Measurements from ENCODE around the gene CD47. TPM values are rescaled to one million over a fixed set of nuclear protein-coding genes. Genes with fewer than 3 reads are reported as not detected.

CD47 gene
- polyA plus RNA-seq, 3 donors = 52.3 to 203 (median 173) TPM

DNA sequence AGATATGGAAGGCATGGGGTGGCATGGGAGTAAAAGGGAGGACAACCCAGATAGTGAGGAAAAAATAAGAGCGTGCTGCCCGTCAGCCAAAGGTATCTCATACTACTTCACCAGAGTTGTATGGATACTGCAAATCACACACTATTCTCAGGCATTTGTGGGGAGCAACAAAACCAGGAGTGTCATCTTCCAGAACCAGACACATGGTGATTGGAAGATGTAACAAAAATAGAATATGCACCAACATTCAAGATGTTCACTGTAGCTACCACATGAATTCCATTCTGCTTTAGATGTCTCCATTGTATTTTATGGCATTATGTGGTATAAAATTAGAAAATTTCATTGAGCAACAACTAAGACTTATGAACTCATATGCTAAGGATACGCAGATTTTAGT lies 34.9 kb downstream of the CD47 start:
- DNase-seq = no peak
- no CpG with 5 or more reads among the region's 3 CpGs for WGBS (ENCODE audit: insufficient coverage)
- no peaks in the 10 kb centered on the region for H3K4me1 ChIP-seq (ENCODE audit: control insufficient read depth in 1 of 2, insufficient read depth in 2 of 2, low read length in 2 of 2)
- Mint-ChIP-seq H3K27ac (peak overlapping the region in 3 of 7 donors; percentile 8 to 38 (median 10)), H3K4me1 (peaks cover 5% of the 10 kb centered on the region), H3K27me3 (ENCODE audit: low read depth in 3 of 3) (peaks cover 0 to 2% (median 0%) of the 10 kb centered on the region in 3 donors), H3K4me3 (no peak overlapping the region), H3K36me3 (peaks cover 65 to 80% of the 10 kb centered on the region in 2 donors), H3K9me3 (no peaks in the 10 kb centered on the region)
- no peak overlapping the region for H3K4me3 ChIP-seq (replicated peaks in 1 of 3; ENCODE audit: low read depth in 2 of 3, low read length in 3 of 3)
- intact Hi-C loops (cut with micrococcal nuclease) = no loop called here
- TF ChIP-seq, protein P1, sequence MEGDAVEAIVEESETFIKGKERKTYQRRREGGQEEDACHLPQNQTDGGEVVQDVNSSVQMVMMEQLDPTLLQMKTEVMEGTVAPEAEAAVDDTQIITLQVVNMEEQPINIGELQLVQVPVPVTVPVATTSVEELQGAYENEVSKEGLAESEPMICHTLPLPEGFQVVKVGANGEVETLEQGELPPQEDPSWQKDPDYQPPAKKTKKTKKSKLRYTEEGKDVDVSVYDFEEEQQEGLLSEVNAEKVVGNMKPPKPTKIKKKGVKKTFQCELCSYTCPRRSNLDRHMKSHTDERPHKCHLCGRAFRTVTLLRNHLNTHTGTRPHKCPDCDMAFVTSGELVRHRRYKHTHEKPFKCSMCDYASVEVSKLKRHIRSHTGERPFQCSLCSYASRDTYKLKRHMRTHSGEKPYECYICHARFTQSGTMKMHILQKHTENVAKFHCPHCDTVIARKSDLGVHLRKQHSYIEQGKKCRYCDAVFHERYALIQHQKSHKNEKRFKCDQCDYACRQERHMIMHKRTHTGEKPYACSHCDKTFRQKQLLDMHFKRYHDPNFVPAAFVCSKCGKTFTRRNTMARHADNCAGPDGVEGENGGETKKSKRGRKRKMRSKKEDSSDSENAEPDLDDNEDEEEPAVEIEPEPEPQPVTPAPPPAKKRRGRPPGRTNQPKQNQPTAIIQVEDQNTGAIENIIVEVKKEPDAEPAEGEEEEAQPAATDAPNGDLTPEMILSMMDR (IDR thresholded peaks at IDR 0.05) = no peak
- no peak overlapping the region for H3K9ac ChIP-seq (ENCODE audit: insufficient read depth, low read length, poor library complexity, severe bottlenecking)
- no peak overlapping the region for H3K4me2 ChIP-seq (replicated peaks; ENCODE audit: extremely low read depth, low read length, poor library complexity, severe bottlenecking)
- no peaks in the 10 kb centered on the region for H3K9me3 ChIP-seq (replicated peaks in 1 of 2; ENCODE audit: control insufficient read depth in 1 of 2, insufficient read depth in 1 of 2, low read length in 2 of 2)
- H3K79me2 ChIP-seq (ENCODE audit: insufficient read depth, low read length) = peaks cover 9% of the 10 kb centered on the region
- H2AFZ ChIP-seq (ENCODE audit: insufficient read depth, low read depth, low read length, poor library complexity, severe bottlenecking) = no peak overlapping the region
- no peak overlapping the region for H3K27ac ChIP-seq (ENCODE audit: low read depth in 1 of 2, low read length in 2 of 2)
- H4K20me1 ChIP-seq (ENCODE audit: insufficient read depth, low read length) = peaks cover 3% of the 10 kb centered on the region
- H3K36me3 ChIP-seq (replicated peaks in 1 of 2; ENCODE audit: control insufficient read depth in 1 of 2, insufficient read depth in 2 of 2, low read length in 2 of 2) = peaks cover 84 to 95% of the 10 kb centered on the region in 2 donors
- no peaks in the 10 kb centered on the region for H3K27me3 ChIP-seq (ENCODE audit: control insufficient read depth in 2 of 2, insufficient read depth in 2 of 2, low read length in 2 of 2)

GRCh38 chr3:108054935-108055334 lies 35.9 kb downstream of the CD47 start:
- peaks cover 5% of the 10 kb centered on the region for H3K4me1 Mint-ChIP-seq

More at GRCh38 chr3:108054935-108055334, 35.9 kb downstream of the CD47 start:
- TF ChIP-seq, protein P1 (IDR thresholded peaks at IDR 0.05) = no peak
- H3K27me3 Mint-ChIP-seq (ENCODE audit: low read depth in 3 of 3) = peaks cover 0 to 2% (median 0%) of the 10 kb centered on the region in 3 donors
- H3K9me3 ChIP-seq (replicated peaks in 1 of 2; ENCODE audit: control insufficient read depth in 1 of 2, insufficient read depth in 1 of 2, low read length in 2 of 2) = no peaks in the 10 kb centered on the region
- no peaks in the 10 kb centered on the region for H4K20me1 ChIP-seq (ENCODE audit: insufficient read depth, low read length)
- peaks cover 85 to 94% of the 10 kb centered on the region in 2 donors for H3K36me3 ChIP-seq (replicated peaks in 1 of 2; ENCODE audit: control insufficient read depth in 1 of 2, insufficient read depth in 2 of 2, low read length in 2 of 2)
- H3K27me3 ChIP-seq (ENCODE audit: control insufficient read depth in 2 of 2, insufficient read depth in 2 of 2, low read length in 2 of 2) = no peaks in the 10 kb centered on the region
- no peak overlapping the region for H2AFZ ChIP-seq (ENCODE audit: insufficient read depth, low read depth, low read length, poor library complexity, severe bottlenecking)
- H3K9ac ChIP-seq (ENCODE audit: insufficient read depth, low read length, poor library complexity, severe bottlenecking) = no peak overlapping the region
- WGBS (ENCODE audit: insufficient coverage) = no CpG with 5 or more reads among the region's 2 CpGs
- intact Hi-C loops (cut with micrococcal nuclease) = no loop called here
- peaks cover 59 to 78% of the 10 kb centered on the region in 2 donors for H3K36me3 Mint-ChIP-seq
- H3K79me2 ChIP-seq (ENCODE audit: insufficient read depth, low read length) = peaks cover 3% of the 10 kb centered on the region
- H3K4me3 Mint-ChIP-seq = no peak overlapping the region
- DNase-seq = no peak
- H3K27ac ChIP-seq (ENCODE audit: low read depth in 1 of 2, low read length in 2 of 2) = no peak overlapping the region
- H3K4me2 ChIP-seq (replicated peaks; ENCODE audit: extremely low read depth, low read length, poor library complexity, severe bottlenecking) = no peak overlapping the region
- H3K4me1 ChIP-seq (ENCODE audit: control insufficient read depth in 1 of 2, insufficient read depth in 2 of 2, low read length in 2 of 2) = no peaks in the 10 kb centered on the region
- no peaks in the 10 kb centered on the region for H3K9me3 Mint-ChIP-seq
- no peak overlapping the region for H3K4me3 ChIP-seq (replicated peaks in 1 of 3; ENCODE audit: low read depth in 2 of 3, low read length in 3 of 3)
- no peak overlapping the region for H3K27ac Mint-ChIP-seq
